CD1c-positive myeloid dendritic cell (primary cell): ENCODE data around the gene UGDH.

Experiments used
- DNase-seq: peaks from one replicate; pipeline ENCODE4 v3.0.0-alpha.2; 2016; ENCODE audit errors: extremely low spot score

Gene UGDH

GRCh38 chr4:39452860-39453587 lies 74.2 kb downstream of the UGDH start:
- no peak for DNase-seq

GRCh38 chr4:39452153-39452859 lies 74.9 kb downstream of the UGDH start:
- no peak for DNase-seq

- DNase-seq = no peak
Measured at GRCh38 chr4:39451423-39452023, 75.7 kb downstream of the UGDH start.

GRCh38 chr4:39450618-39451017 lies 76.6 kb downstream of the UGDH start:
- no peak for DNase-seq
